GM23338 (cell line): Measurements from ENCODE around the gene AZU1. TPM values are rescaled to one million over a fixed set of nuclear protein-coding genes. Genes with fewer than 3 reads are reported as not detected.

ENCODE experiments used
- ATAC-seq: fragments of 200-7000 bp; cut with Tn5 transposase; 3 replicates; pipeline ENCODE4 v1.9.1; 2020
- DNase-seq: peaks from one replicate; pipeline ENCODE4 v3.0.0-alpha.2; 2015; ENCODE audit warnings: low spot score
- H2AFZ ChIP-seq: fragments of 200-600 bp; sonication (generic); 2 replicates; pipeline ENCODE4 v1.8.0; 2016; ENCODE audit warnings: antibody characterized with exemption, mild to moderate bottlenecking, moderate library complexity
- H3F3A ChIP-seq: fragments of 200-600 bp; sonication (generic); replicated peaks from 2 replicates; pipeline ENCODE4 v1.8.0; 2017; ENCODE audit warnings: antibody characterized with exemption, mixed run types, low read depth
- H3K27ac ChIP-seq: fragments of 200-600 bp; sonication (generic); 2 replicates; pipeline ENCODE4 v1.6.1; 2016; ENCODE audit warnings: low read depth
- H3K27me3 ChIP-seq: fragments of 200-600 bp; sonication (generic); 2 replicates; pipeline ENCODE4 v1.8.0; 2016; ENCODE audit warnings: mild to moderate bottlenecking, mixed run types, moderate library complexity; ENCODE audit not compliant: insufficient read depth
- H3K36me3 ChIP-seq: fragments of 200-600 bp; sonication (generic); 2 replicates; pipeline ENCODE4 v1.8.0; 2016; ENCODE audit warnings: mild to moderate bottlenecking; ENCODE audit not compliant: insufficient read depth
- H3K4me1 ChIP-seq: fragments of 200-600 bp; sonication (generic); 2 replicates; pipeline ENCODE4 v1.8.0; 2016; ENCODE audit warnings: mild to moderate bottlenecking, moderate library complexity; ENCODE audit not compliant: insufficient read depth
- H3K4me2 ChIP-seq: fragments of 200-600 bp; sonication (generic); 2 replicates; pipeline ENCODE4 v1.7.1; 2017; ENCODE audit warnings: mixed run types
- H3K4me3 ChIP-seq: fragments of 200-600 bp; sonication (generic); 2 replicates; pipeline ENCODE4 v1.6.1; 2016; ENCODE audit warnings: mixed run types
- H3K79me2 ChIP-seq: fragments of 200-600 bp; sonication (generic); replicated peaks from 2 replicates; pipeline ENCODE4 v1.8.0; 2017; ENCODE audit warnings: mild to moderate bottlenecking; ENCODE audit not compliant: insufficient read depth
- H3K9me2 ChIP-seq: fragments of 200-600 bp; sonication (generic); 2 replicates; pipeline ENCODE4 v1.8.0; 2017; ENCODE audit not compliant: insufficient read depth
- H4K20me1 ChIP-seq: fragments of 200-600 bp; sonication (generic); replicated peaks from 2 replicates; pipeline ENCODE4 v1.8.0; 2017; ENCODE audit warnings: mild to moderate bottlenecking; ENCODE audit not compliant: insufficient read depth
- H3K27ac Mint-ChIP-seq: 2 replicates; pipeline ENCODE4 v1.8.0; 2020; ENCODE audit warnings: inconsistent platforms, mild to moderate bottlenecking, moderate library complexity, mixed read lengths
- H3K27me3 Mint-ChIP-seq: 3 replicates; pipeline ENCODE4 v1.8.0; 2022; ENCODE audit warnings: low read depth, mild to moderate bottlenecking, moderate library complexity, mixed read lengths, inconsistent platforms; ENCODE audit not compliant: insufficient read depth, poor library complexity
- H3K36me3 Mint-ChIP-seq: 3 replicates; pipeline ENCODE4 v1.8.0; 2021; ENCODE audit warnings: low read depth, mild to moderate bottlenecking, inconsistent platforms, moderate library complexity, mixed read lengths
- H3K4me1 Mint-ChIP-seq: 3 replicates; pipeline ENCODE4 v1.8.0; 2020; ENCODE audit warnings: mild to moderate bottlenecking, inconsistent platforms, mixed read lengths
- H3K4me3 Mint-ChIP-seq: 3 replicates; pipeline ENCODE4 v1.8.0; 2021; ENCODE audit warnings: moderate library complexity, mild to moderate bottlenecking, inconsistent platforms, mixed read lengths
- H3K9me3 Mint-ChIP-seq: 3 replicates; pipeline ENCODE4 v1.8.0; 2020; ENCODE audit warnings: moderate library complexity, mild to moderate bottlenecking, inconsistent platforms, mixed read lengths
- CREB1 ChIP-seq: fragments of 250-450 bp; sonication (Bioruptor Pico); IDR thresholded peaks from 2 replicates; pipeline ENCODE4 v1.5.0; 2020; ENCODE audit warnings: low read depth, mild to moderate bottlenecking, moderate library complexity
- CTCF ChIP-seq, 2 experiments: fragments of 200-600 bp in 1 of 2; sonication (generic) in 1 of 2; conservative IDR thresholded peaks; 2 replicates each; pipeline versions ENCODE4 v1.5.1 to v1.6.1; 2016 to 2017; ENCODE audit warnings: antibody characterized with exemption in 2 of 2, low read depth in 2 of 2, mild to moderate bottlenecking in 2 of 2, moderate library complexity in 1 of 2
- ETS1 ChIP-seq: IDR thresholded peaks from 2 replicates; pipeline ENCODE4 v1.6.1; 2016; ENCODE audit warnings: antibody characterized with exemption
- EZH2 ChIP-seq: fragments of 200-600 bp; sonication (generic); IDR thresholded peaks from one replicate; pipeline ENCODE4 v1.8.0; 2017; ENCODE audit warnings: antibody characterized with exemption, mild to moderate bottlenecking, low read depth; ENCODE audit not compliant: unreplicated experiment
- EZH2phosphoT487 ChIP-seq: fragments of 200-600 bp; sonication (generic); IDR thresholded peaks from one replicate; pipeline ENCODE4 v1.8.1; 2018; ENCODE audit warnings: antibody characterized with exemption; ENCODE audit not compliant: unreplicated experiment
- JUNB ChIP-seq: IDR thresholded peaks from one replicate; pipeline ENCODE4 v1.6.1; 2016; ENCODE audit warnings: antibody characterized with exemption; ENCODE audit not compliant: unreplicated experiment
- NANOG ChIP-seq: IDR thresholded peaks from 2 replicates; pipeline ENCODE4 v1.6.1; 2016; ENCODE audit warnings: antibody characterized with exemption, borderline replicate concordance
- POLR2AphosphoS5 ChIP-seq: IDR thresholded peaks from 2 replicates; pipeline ENCODE4 v1.6.1; 2016; ENCODE audit warnings: antibody characterized with exemption, low read depth
- REST ChIP-seq: IDR thresholded peaks from one replicate; pipeline ENCODE4 v1.6.1; 2018; ENCODE audit warnings: antibody characterized with exemption; ENCODE audit not compliant: unreplicated experiment
- STAT1 ChIP-seq: IDR thresholded peaks from one replicate; pipeline ENCODE4 v1.6.1; 2016; ENCODE audit warnings: antibody characterized with exemption; ENCODE audit not compliant: unreplicated experiment
- ZNF114 ChIP-seq: fragments of 250-450 bp; sonication (Bioruptor Pico); IDR thresholded peaks from 2 replicates; pipeline ENCODE4 v1.5.0; 2020; ENCODE audit warnings: mild to moderate bottlenecking, moderate library complexity
- ZNF331 ChIP-seq: fragments of 250-450 bp; sonication (Bioruptor Pico); IDR thresholded peaks from 2 replicates; pipeline ENCODE4 v1.5.0; 2020; ENCODE audit warnings: low read depth, mild to moderate bottlenecking, moderate library complexity
- ZNF462 ChIP-seq: fragments of 250-450 bp; sonication (Bioruptor Pico); IDR thresholded peaks from 2 replicates; pipeline ENCODE4 v1.5.0; 2020; ENCODE audit warnings: mild to moderate bottlenecking, moderate library complexity
- polyA plus RNA-seq: library from polyadenylated mRNA; unstranded; fragments of >200 nt; fragmentation: Nextera tagmentation; extraction: Ambion mirVana; gene quantifications from 2 replicates; pipeline ENCODE4 v1.2.1, GENCODE V29; 2016
- total RNA-seq: library from RNA; depleted of rRNA; stranded (reverse); fragments of >200 nt; shearing (Covaris generic); gene quantifications from 2 replicates; pipeline ENCODE4 v1.2.3, GENCODE V29; 2014

Gene AZU1
- total and polyA plus RNA-seq, 2 experiments from 2014 or later: 0.78 to 1.4 TPM

GRCh38 chr19:781800-782184, 45.8 kb upstream of the AZU1 start:
- Mint-ChIP-seq H3K36me3 (no peaks in the 10 kb centered on the region), H3K4me3 (no peak overlapping the region), H3K27me3 (peaks cover 14% of the 10 kb centered on the region), H3K4me1 (peaks cover 20% of the 10 kb centered on the region), H3K27ac (no peak overlapping the region), H3K9me3 (no peaks in the 10 kb centered on the region)
- TF ChIP-seq JUNB: no peak
- TF ChIP-seq NANOG: no peak
- TF ChIP-seq ZNF462: no peak
- no peak for TF ChIP-seq STAT1
- TF ChIP-seq REST: no peak
- TF ChIP-seq EZH2phosphoT487: no peak
- no peak for TF ChIP-seq CTCF (conservative IDR thresholded peaks at IDR 0.05; ENCODE audit: low read depth in 2 of 2)
- TF ChIP-seq ZNF331 (CRISPR knock-in tag): no peak
- no peak for TF ChIP-seq POLR2AphosphoS5
- no peak for TF ChIP-seq ETS1
- no peak for TF ChIP-seq EZH2
- no peak for TF ChIP-seq CREB1 (CRISPR knock-in tag)
- no peak for TF ChIP-seq ZNF114 (CRISPR knock-in tag)
- peak overlapping the region; percentile 94 for H3K27ac ChIP-seq
- DNase-seq (no peak), ATAC-seq (no peak)
- H3K4me2 ChIP-seq: peak overlapping the region; percentile 78
- H3K79me2 ChIP-seq: peaks cover 25% of the 10 kb centered on the region
- peak overlapping the region; percentile 52 for H3K4me3 ChIP-seq
- no peaks in the 10 kb centered on the region for H3K27me3 ChIP-seq
- no peaks in the 10 kb centered on the region for H3K36me3 ChIP-seq
- peaks cover 27% of the 10 kb centered on the region for H3K4me1 ChIP-seq
- H3F3A ChIP-seq: peaks cover 22% of the 10 kb centered on the region; the same call in 1 of the 2 replicates
- no peaks in the 10 kb centered on the region for H3K9me2 ChIP-seq
- no peaks in the 10 kb centered on the region for H4K20me1 ChIP-seq
- no peak overlapping the region for H2AFZ ChIP-seq
